ENCODE data around the gene GRIA4.

DNA sequence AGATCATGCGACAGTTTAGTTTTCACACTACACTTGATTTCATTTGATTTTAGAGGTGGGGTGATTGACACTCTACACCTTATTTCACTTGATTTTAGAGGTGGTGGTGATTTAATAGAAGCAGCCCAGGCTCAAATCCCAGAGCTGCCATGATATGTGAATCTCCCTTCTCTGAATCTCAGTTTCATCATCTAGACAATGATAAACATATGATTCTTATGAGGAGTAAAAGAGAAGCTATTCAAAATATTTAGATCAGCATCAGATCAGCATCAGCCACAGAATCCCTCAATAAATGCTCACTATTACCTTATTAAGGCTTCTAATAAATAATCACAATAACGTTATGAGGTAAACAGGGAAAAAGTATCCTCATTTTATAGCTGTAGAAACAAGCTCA is 313.4 kb downstream of the GRIA4 start:
- TF ChIP-seq, protein P1, sequence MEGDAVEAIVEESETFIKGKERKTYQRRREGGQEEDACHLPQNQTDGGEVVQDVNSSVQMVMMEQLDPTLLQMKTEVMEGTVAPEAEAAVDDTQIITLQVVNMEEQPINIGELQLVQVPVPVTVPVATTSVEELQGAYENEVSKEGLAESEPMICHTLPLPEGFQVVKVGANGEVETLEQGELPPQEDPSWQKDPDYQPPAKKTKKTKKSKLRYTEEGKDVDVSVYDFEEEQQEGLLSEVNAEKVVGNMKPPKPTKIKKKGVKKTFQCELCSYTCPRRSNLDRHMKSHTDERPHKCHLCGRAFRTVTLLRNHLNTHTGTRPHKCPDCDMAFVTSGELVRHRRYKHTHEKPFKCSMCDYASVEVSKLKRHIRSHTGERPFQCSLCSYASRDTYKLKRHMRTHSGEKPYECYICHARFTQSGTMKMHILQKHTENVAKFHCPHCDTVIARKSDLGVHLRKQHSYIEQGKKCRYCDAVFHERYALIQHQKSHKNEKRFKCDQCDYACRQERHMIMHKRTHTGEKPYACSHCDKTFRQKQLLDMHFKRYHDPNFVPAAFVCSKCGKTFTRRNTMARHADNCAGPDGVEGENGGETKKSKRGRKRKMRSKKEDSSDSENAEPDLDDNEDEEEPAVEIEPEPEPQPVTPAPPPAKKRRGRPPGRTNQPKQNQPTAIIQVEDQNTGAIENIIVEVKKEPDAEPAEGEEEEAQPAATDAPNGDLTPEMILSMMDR (IDR thresholded peaks at IDR 0.05; ENCODE audit: insufficient read depth, low read length, poor library complexity, severe bottlenecking): no peak
- no peak for TF ChIP-seq EZH2phosphoT487 (conservative IDR thresholded peaks at IDR 0.05; ENCODE audit: low read length)
